Endothelial cell of umbilical vein (primary cell): Measurements from ENCODE around the gene PDE1A. TPM values are rescaled to one million over a fixed set of nuclear protein-coding genes. Genes with fewer than 3 reads are reported as not detected.

ENCODE experiments used
- BruUV-seq: library from RNA; stranded (reverse); fragments of 400-500 nt; replicated peaks from 2 replicates; lab custom pipeline; 2021; lab: Mats Ljungman, UMichigan
- CTCF ChIA-PET: fragments of 300-600, 350-600 bp; sonication (Branson Sonifier 250); formaldehyde crosslinking; loops from one replicate; lab custom pipeline; 2021; ENCODE audit warnings: antibody characterized with exemption, inconsistent platforms; lab: Charles Lee
- POLR2A ChIA-PET: fragments of 300-600, 350-600 bp; sonication (Branson Sonifier 250); formaldehyde crosslinking; loops from one replicate; lab custom pipeline; 2021; ENCODE audit warnings: antibody characterized with exemption, inconsistent platforms; lab: Charles Lee
- DNase-seq: peaks from one replicate; pipeline ENCODE4 v3.0.0-alpha.2; 2011; ENCODE audit warnings: low read depth, low spot score
- FAIRE-seq: peaks from 2 replicates; lab custom pipeline; 2011; peaks lifted over from hg19 to GRCh38; lab: Jason Lieb, UNC
- H2AFZ ChIP-seq: 2 replicates; pipeline ENCODE4 v1.6.0; 2012; ENCODE audit warnings: low read depth, low read length, control low read depth, inconsistent platforms
- H3K27ac ChIP-seq: 2 replicates; pipeline ENCODE4 v1.5.1; 2011; ENCODE audit warnings: low read depth, mild to moderate bottlenecking, control low read depth, low read length, moderate library complexity; ENCODE audit not compliant: insufficient read depth
- H3K27me3 ChIP-seq, 2 experiments: 2 replicates each; pipeline versions ENCODE4 v1.6.0 to v1.6.1; 2011; ENCODE audit warnings: low read length in 2 of 2, mixed read lengths in 1 of 2; ENCODE audit not compliant: control insufficient read depth in 2 of 2, insufficient read depth in 2 of 2
- H3K36me3 ChIP-seq, 2 experiments: 2 replicates in 1 of 2; 3 replicates in 1 of 2; pipeline ENCODE4 v1.5.1; 2011; ENCODE audit warnings: low read length in 2 of 2, mild to moderate bottlenecking in 1 of 2, moderate library complexity in 1 of 2; ENCODE audit not compliant: control insufficient read depth in 2 of 2, insufficient read depth in 2 of 2; ENCODE audit errors: extremely low read depth in 1 of 2
- H3K4me1 ChIP-seq: 3 replicates; pipeline ENCODE4 v1.5.1; 2011; ENCODE audit warnings: mild to moderate bottlenecking, low read length; ENCODE audit not compliant: control insufficient read depth, insufficient read depth; ENCODE audit errors: extremely low read depth
- H3K4me2 ChIP-seq: 2 replicates; pipeline ENCODE4 v1.6.1; 2011; ENCODE audit warnings: low read length, control low read depth, mixed read lengths; ENCODE audit not compliant: insufficient read depth
- H3K4me3 ChIP-seq, 3 experiments: fragments of 200-600 bp in 1 of 3; sonication (generic), shearing (Covaris generic) in 1 of 3; replicated peaks in 1 of 3; 2 replicates each; pipeline ENCODE4 v1.5.1; 2011 to 2016; ENCODE audit warnings: control low read depth in 3 of 3, low read length in 3 of 3, mild to moderate bottlenecking in 2 of 3, inconsistent platforms in 1 of 3, low read depth in 1 of 3, moderate library complexity in 1 of 3; ENCODE audit not compliant: insufficient read depth in 1 of 3
- H3K79me2 ChIP-seq: 2 replicates; pipeline ENCODE4 v1.6.0; 2012; ENCODE audit warnings: low read length, inconsistent platforms; ENCODE audit not compliant: control insufficient read depth, insufficient read depth
- H3K9ac ChIP-seq: replicated peaks from 2 replicates; pipeline ENCODE3; 2011; ENCODE audit warnings: low read length, control low read depth; ENCODE audit not compliant: insufficient read depth; ENCODE audit errors: extremely low read depth
- H3K9me1 ChIP-seq: replicated peaks from 3 replicates; pipeline ENCODE4 v1.6.0; 2011; ENCODE audit warnings: mild to moderate bottlenecking, low read length; ENCODE audit not compliant: control insufficient read depth, insufficient read depth; ENCODE audit errors: extremely low read depth
- H3K9me3 ChIP-seq: replicated peaks from 2 replicates; pipeline ENCODE4 v1.5.1; 2012; ENCODE audit warnings: low read length, inconsistent platforms; ENCODE audit not compliant: control insufficient read depth, insufficient read depth
- H4K20me1 ChIP-seq: replicated peaks from 2 replicates; pipeline ENCODE3; 2011; ENCODE audit warnings: mild to moderate bottlenecking, low read length; ENCODE audit not compliant: control insufficient read depth, insufficient read depth; ENCODE audit errors: extremely low read depth
- CTCF ChIP-seq, 2 donors: IDR thresholded peaks; 1 replicate in 1 of 2; 2 replicates in 1 of 2; pipeline ENCODE4 v1.5.1; 2011; ENCODE audit warnings: low read length in 2 of 2, mild to moderate bottlenecking in 2 of 2, moderate library complexity in 2 of 2, control low read depth in 1 of 2, inconsistent platforms in 1 of 2, low read depth in 1 of 2; ENCODE audit not compliant: insufficient read depth in 1 of 2; ENCODE audit errors: extremely low read depth in 1 of 2
- EZH2 ChIP-seq: IDR thresholded peaks from 2 replicates; pipeline ENCODE4 v1.6.1; 2012; ENCODE audit warnings: borderline replicate concordance, low read depth, mild to moderate bottlenecking, moderate library complexity, low read length, inconsistent platforms; ENCODE audit not compliant: severe bottlenecking
- FOS ChIP-seq: IDR thresholded peaks from 2 replicates; pipeline ENCODE4 v1.6.1; 2011; ENCODE audit warnings: mild to moderate bottlenecking, low read length, moderate library complexity, borderline replicate concordance; ENCODE audit not compliant: insufficient read depth
- GATA2 ChIP-seq: IDR thresholded peaks from 2 replicates; pipeline ENCODE4 v1.7.0; 2011; ENCODE audit warnings: low read depth, mild to moderate bottlenecking, moderate library complexity, mixed read lengths, low read length; ENCODE audit not compliant: insufficient read length, insufficient read depth
- JUN ChIP-seq: IDR thresholded peaks from 2 replicates; pipeline ENCODE4 v1.6.1; 2011; ENCODE audit warnings: borderline replicate concordance, low read depth; ENCODE audit not compliant: insufficient read length, insufficient read depth
- MAX ChIP-seq: IDR thresholded peaks from 2 replicates; pipeline ENCODE4 v1.6.1; 2011; ENCODE audit not compliant: insufficient read depth, insufficient read length
- MYC ChIP-seq: IDR thresholded peaks from one replicate; pipeline ENCODE4 v1.6.1; 2011; ENCODE audit warnings: mild to moderate bottlenecking, low read depth, low read length
- POLR2A ChIP-seq: IDR thresholded peaks from 2 replicates; pipeline ENCODE4 v1.6.1; 2012; ENCODE audit warnings: low read depth, mild to moderate bottlenecking, control low read depth, low read length
- POLR2AphosphoS5 ChIP-seq: IDR thresholded peaks from 2 replicates; pipeline ENCODE4 v1.6.1; 2012; ENCODE audit warnings: low read depth, mild to moderate bottlenecking, control low read depth, low read length, moderate library complexity; ENCODE audit not compliant: insufficient read depth
- dilution Hi-C: fragments of 300-500 bp; cut with MboI; formaldehyde crosslinking; loops from one replicate; pipeline ENCODE4 v1.15.0; 2019; ENCODE audit warnings: low sequenced_read_pairs; ENCODE audit not compliant: extremely low pct_ligation_motif_present
- intact Hi-C: fragments of 100-400 bp; cut with micrococcal nuclease; formaldehyde crosslinking; loops from one replicate; pipeline ENCODE4 v1.10.0; 2022
- polyA plus RNA-seq, 4 experiments: library from polyadenylated mRNA; depleted of rRNA in 3 of 4; stranded (reverse) in 3 of 4; unstranded in 1 of 4; fragments of >200 nt; gene quantifications; 2 replicates each; pipeline versions ENCODE4 v1.2.1 to v1.2.3, GENCODE V29; 2011 to 2012; ENCODE audit warnings: missing spikeins in 1 of 4
- total RNA-seq: library from RNA; stranded (reverse); gene quantifications from 2 replicates; pipeline ENCODE4 v1.2.3, GENCODE V29; 2021

PDE1A gene
- total and polyA plus RNA-seq, 2 donors (not counting 3 experiments of a cell fraction or from before 2014, with no cell fraction given) = 0.43 to 0.49 TPM

GRCh38 chr2:182444170-182444569, 17.3 kb upstream of the PDE1A start:
- H3K4me1 ChIP-seq = no peaks in the 10 kb centered on the region
- H3K27ac ChIP-seq = no peak overlapping the region
- no peaks in the 10 kb centered on the region for H3K79me2 ChIP-seq
- intact Hi-C loops (no loop called here), dilution Hi-C loops (no loop called here)
- TF ChIP-seq POLR2AphosphoS5 = no peak
- TF ChIP-seq MAX = no peak
- no peak for TF ChIP-seq JUN
- TF ChIP-seq CTCF (IDR thresholded peaks at IDR 0.05; ENCODE audit: extremely low read depth in 1 of 2, insufficient read depth in 1 of 2, low read depth in 1 of 2, low read length in 2 of 2) = no peak
- no peak for TF ChIP-seq POLR2A
- no peak for TF ChIP-seq GATA2
- TF ChIP-seq MYC = no peak
- TF ChIP-seq EZH2 = no peak
- TF ChIP-seq FOS = no peak
- H2AFZ ChIP-seq = no peak overlapping the region
- H3K9ac ChIP-seq = no peak overlapping the region
- no peak overlapping the region for H3K4me2 ChIP-seq
- no peaks in the 10 kb centered on the region for H4K20me1 ChIP-seq
- no peaks in the 10 kb centered on the region for H3K36me3 ChIP-seq
- no peaks in the 10 kb centered on the region for H3K9me1 ChIP-seq
- BruUV-seq = no TSS peak
- FAIRE-seq (no peak), DNase-seq (no peak)
- CTCF ChIA-PET = interaction anchor here (1.4 kb wide), 1 partner anchor 14 kb away, joined by 3 read pairs; no protein-coding TSS in a partner anchor
- no peaks in the 10 kb centered on the region for H3K9me3 ChIP-seq
- POLR2A ChIA-PET = interaction anchor here (1.0 kb wide), 1 partner anchor 9 kb away, joined by 4 read pairs; no protein-coding TSS in a partner anchor
- H3K4me3 ChIP-seq = no peak overlapping the region
- no peaks in the 10 kb centered on the region for H3K27me3 ChIP-seq
